Mesenchymal stem cell (in vitro differentiated cells and primary cell): Measurements from ENCODE around the gene LYZL4.

Experiments
- DNase-seq: peaks from one replicate; pipeline ENCODE4 v3.0.0-alpha.2; 2013
- H2AFZ ChIP-seq: one replicate; pipeline ENCODE4 v1.6.1; 2013; ENCODE audit warnings: low read depth, mild to moderate bottlenecking, control low read depth, inconsistent platforms, low read length, moderate library complexity
- H2AK5ac ChIP-seq: 2 replicates; pipeline ENCODE4 v1.6.1; 2013; ENCODE audit warnings: low read length, moderate library complexity, mild to moderate bottlenecking, inconsistent platforms; ENCODE audit not compliant: severe bottlenecking
- H2BK120ac ChIP-seq: one replicate; pipeline ENCODE4 v1.6.1; 2013; ENCODE audit warnings: low read depth, mild to moderate bottlenecking, inconsistent platforms, low read length, moderate library complexity
- H2BK12ac ChIP-seq, 2 experiments: one replicate each; pipeline ENCODE4 v1.6.1; 2013; ENCODE audit warnings: inconsistent platforms in 2 of 2, low read length in 2 of 2, mild to moderate bottlenecking in 2 of 2, moderate library complexity in 2 of 2, control low read depth in 1 of 2
- H2BK15ac ChIP-seq: one replicate; pipeline ENCODE4 v1.6.1; 2013; ENCODE audit warnings: mild to moderate bottlenecking, low read depth, inconsistent platforms; ENCODE audit not compliant: poor library complexity, severe bottlenecking
- H2BK5ac ChIP-seq: 2 replicates; pipeline ENCODE4 v1.6.1; 2013; ENCODE audit warnings: low read depth, mild to moderate bottlenecking, low read length, control low read depth, inconsistent platforms; ENCODE audit not compliant: poor library complexity, severe bottlenecking
- H3K14ac ChIP-seq, 2 experiments: one replicate each; pipeline ENCODE4 v1.6.1; 2013; ENCODE audit warnings: inconsistent platforms in 2 of 2, low read length in 2 of 2, control low read depth in 1 of 2, mild to moderate bottlenecking in 1 of 2, moderate library complexity in 1 of 2
- H3K18ac ChIP-seq, 2 experiments: one replicate each; pipeline ENCODE4 v1.6.1; 2013; ENCODE audit warnings: inconsistent platforms in 2 of 2, low read length in 2 of 2, control low read depth in 1 of 2, low read depth in 1 of 2, mild to moderate bottlenecking in 1 of 2
- H3K23ac ChIP-seq, 2 experiments: one replicate each; pipeline ENCODE4 v1.6.1; 2013; ENCODE audit warnings: inconsistent platforms in 2 of 2, low read length in 2 of 2, mild to moderate bottlenecking in 2 of 2, moderate library complexity in 2 of 2, control low read depth in 1 of 2
- H3K27ac ChIP-seq: 2 replicates; pipeline ENCODE4 v1.5.1; 2013; ENCODE audit warnings: mild to moderate bottlenecking, moderate library complexity, low read length, control low read depth, inconsistent platforms; ENCODE audit not compliant: poor library complexity, severe bottlenecking
- H3K27me3 ChIP-seq, 2 experiments: 2 replicates each; pipeline versions ENCODE4 v1.6.1 to v1.7.0; 2013; ENCODE audit warnings: low read length in 2 of 2, mild to moderate bottlenecking in 2 of 2, moderate library complexity in 2 of 2, control low read depth in 1 of 2, inconsistent platforms in 1 of 2; ENCODE audit not compliant: control insufficient read depth in 1 of 2, insufficient read depth in 1 of 2
- H3K36me3 ChIP-seq, 2 experiments: 2 replicates each; pipeline versions ENCODE4 v1.6.1 to v1.7.0; 2013; ENCODE audit warnings: low read length in 2 of 2, control low read depth in 1 of 2, inconsistent platforms in 1 of 2, low read depth in 1 of 2, mild to moderate bottlenecking in 1 of 2; ENCODE audit not compliant: insufficient read depth in 2 of 2, control insufficient read depth in 1 of 2
- H3K4ac ChIP-seq, 2 experiments: one replicate each; pipeline ENCODE4 v1.6.1; 2013; ENCODE audit warnings: inconsistent platforms in 2 of 2, low read length in 2 of 2, mild to moderate bottlenecking in 2 of 2, moderate library complexity in 2 of 2, control low read depth in 1 of 2, low read depth in 1 of 2
- H3K4me1 ChIP-seq: 2 replicates; pipeline ENCODE4 v1.6.1; 2013; ENCODE audit warnings: low read depth, low read length, control low read depth; ENCODE audit not compliant: control insufficient read depth, insufficient read depth
- H3K4me2 ChIP-seq: 2 replicates; pipeline ENCODE4 v1.6.1; 2013; ENCODE audit warnings: low read length, mild to moderate bottlenecking, inconsistent platforms; ENCODE audit not compliant: poor library complexity, severe bottlenecking
- H3K4me3 ChIP-seq, 2 experiments: 2 replicates each; pipeline versions ENCODE4 v1.5.1 to v1.7.0; 2013; ENCODE audit warnings: low read length in 2 of 2, mild to moderate bottlenecking in 2 of 2, control low read depth in 1 of 2, low read depth in 1 of 2; ENCODE audit not compliant: insufficient read depth in 1 of 2
- H3K79me1 ChIP-seq: replicated peaks from 2 replicates; pipeline ENCODE4 v1.6.1; 2013; ENCODE audit warnings: mild to moderate bottlenecking, control low read depth, low read length, inconsistent platforms; ENCODE audit not compliant: poor library complexity, severe bottlenecking
- H3K9ac ChIP-seq: 2 replicates; pipeline ENCODE4 v1.7.0; 2013; ENCODE audit warnings: mild to moderate bottlenecking, low read length, moderate library complexity
- H3K9me3 ChIP-seq: 2 replicates; pipeline ENCODE4 v1.7.0; 2013; ENCODE audit warnings: mild to moderate bottlenecking, low read length; ENCODE audit not compliant: control insufficient read depth
- H4K8ac ChIP-seq: one replicate; pipeline ENCODE4 v1.6.1; 2013; ENCODE audit warnings: inconsistent platforms, mild to moderate bottlenecking, low read length, moderate library complexity
- H4K91ac ChIP-seq: one replicate; pipeline ENCODE4 v1.6.1; 2013; ENCODE audit warnings: mild to moderate bottlenecking, low read length, inconsistent platforms
- WGBS: methylation state at CpG from one replicate; pipeline ENCODE4 v1.1.7; 2013; ENCODE audit warnings: mixed read lengths; 5-methylcytosine and 5-hydroxymethylcytosine counted together

LYZL4 gene

GRCh38 chr3:42412526-42413155, 2.2 kb upstream of the LYZL4 start:
- H3K79me1 ChIP-seq: no peaks in the 10 kb centered on the region
- H3K14ac ChIP-seq: no peak overlapping the region
- H3K36me3 ChIP-seq: no peaks in the 10 kb centered on the region
- H4K8ac ChIP-seq: no peak overlapping the region
- H2AFZ ChIP-seq: no peak overlapping the region
- no peak overlapping the region for H3K23ac ChIP-seq
- H3K18ac ChIP-seq: no peak overlapping the region
- no peaks in the 10 kb centered on the region for H3K4me1 ChIP-seq
- H2AK5ac ChIP-seq: no peak overlapping the region
- no peak overlapping the region for H2BK5ac ChIP-seq
- H3K4ac ChIP-seq: no peak overlapping the region
- no peak overlapping the region for H3K27ac ChIP-seq
- no peak overlapping the region for H3K4me3 ChIP-seq
- H3K27me3 ChIP-seq: peaks cover 16 to 59% of the 10 kb centered on the region in 2 experiments
- no peak overlapping the region for H2BK15ac ChIP-seq
- 88% methylated on average over 5 of the region's 6 CpGs for WGBS
- no peak overlapping the region for H2BK120ac ChIP-seq
- H3K4me2 ChIP-seq: no peak overlapping the region
- H3K9me3 ChIP-seq: no peaks in the 10 kb centered on the region
- H2BK12ac ChIP-seq: no peak overlapping the region
- H4K91ac ChIP-seq: no peak overlapping the region
- DNase-seq: no peak
- H3K9ac ChIP-seq: no peak overlapping the region

- Histone ChIP-seq H3K79me1 (no peaks in the 10 kb centered on the region), H3K9ac (no peak overlapping the region), H3K4me3 (no peak overlapping the region), H3K23ac (no peak overlapping the region), H3K36me3 (no peaks in the 10 kb centered on the region), H2AFZ (no peak overlapping the region), H3K4me1 (no peaks in the 10 kb centered on the region), H3K18ac (no peak overlapping the region), H4K8ac (no peak overlapping the region), H2BK12ac (no peak overlapping the region), H2AK5ac (no peak overlapping the region), H3K4me2 (no peak overlapping the region), H3K27me3 (peaks cover 16 to 48% of the 10 kb centered on the region in 2 experiments), H2BK15ac (no peak overlapping the region), H3K4ac (no peak overlapping the region), H2BK5ac (no peak overlapping the region), H2BK120ac (no peak overlapping the region), H3K9me3 (no peaks in the 10 kb centered on the region), H4K91ac (no peak overlapping the region), H3K27ac (no peak overlapping the region), H3K14ac (no peak overlapping the region)
- 78% methylated on average over 1 of the region's 1 CpG for WGBS
- no peak for DNase-seq
These were observed 1.0 kb upstream of the LYZL4 start for GRCh38 chr3:42411429-42411828.

- H3K4me1 ChIP-seq: no peaks in the 10 kb centered on the region
- H4K8ac ChIP-seq: no peak overlapping the region
- no peak overlapping the region for H2BK15ac ChIP-seq
- no peak overlapping the region for H3K9ac ChIP-seq
- H3K18ac ChIP-seq: no peak overlapping the region
- H3K79me1 ChIP-seq: no peaks in the 10 kb centered on the region
- H2AK5ac ChIP-seq: no peak overlapping the region
- no peak overlapping the region for H3K23ac ChIP-seq
- no peak for DNase-seq
- no peak overlapping the region for H2BK120ac ChIP-seq
- no peak overlapping the region for H3K4me3 ChIP-seq
- H3K36me3 ChIP-seq: no peaks in the 10 kb centered on the region
- H2BK12ac ChIP-seq: no peak overlapping the region
- H4K91ac ChIP-seq: no peak overlapping the region
- H3K14ac ChIP-seq: no peak overlapping the region
- H3K9me3 ChIP-seq: no peaks in the 10 kb centered on the region
- H3K4ac ChIP-seq: no peak overlapping the region
- no peak overlapping the region for H2BK5ac ChIP-seq
- H3K27ac ChIP-seq: no peak overlapping the region
- H3K27me3 ChIP-seq: peaks cover 16 to 21% of the 10 kb centered on the region in 2 experiments
- no peak overlapping the region for H2AFZ ChIP-seq
- 66% methylated on average over 2 of the region's 2 CpGs for WGBS
- no peak overlapping the region for H3K4me2 ChIP-seq
These were observed 2.3 kb downstream of the LYZL4 start for GRCh38 chr3:42408156-42408555.

- 78% methylated on average over 14 of the region's 14 CpGs for WGBS
- no peak overlapping the region for H4K8ac ChIP-seq
- H2BK5ac ChIP-seq: no peak overlapping the region
These were observed 3.5 kb downstream of the LYZL4 start for GRCh38 chr3:42406727-42407450.

More at GRCh38 chr3:42406727-42407450, 3.5 kb downstream of the LYZL4 start:
- no peak overlapping the region for H2AFZ ChIP-seq
- no peak overlapping the region for H2BK12ac ChIP-seq
- H3K4ac ChIP-seq: no peak overlapping the region
- peaks cover 10 to 15% of the 10 kb centered on the region in 2 experiments for H3K27me3 ChIP-seq
- H2BK120ac ChIP-seq: no peak overlapping the region
- H4K91ac ChIP-seq: no peak overlapping the region
- H3K4me3 ChIP-seq: no peak overlapping the region
- H3K4me2 ChIP-seq: no peak overlapping the region
- H3K79me1 ChIP-seq: no peaks in the 10 kb centered on the region
- no peak overlapping the region for H3K18ac ChIP-seq
- H3K9ac ChIP-seq: no peak overlapping the region
- no peaks in the 10 kb centered on the region for H3K9me3 ChIP-seq
- DNase-seq: no peak
- H3K23ac ChIP-seq: no peak overlapping the region
- no peak overlapping the region for H2BK15ac ChIP-seq
- no peaks in the 10 kb centered on the region for H3K36me3 ChIP-seq
- no peak overlapping the region for H3K27ac ChIP-seq
- no peaks in the 10 kb centered on the region for H3K4me1 ChIP-seq
- no peak overlapping the region for H2AK5ac ChIP-seq
- no peak overlapping the region for H3K14ac ChIP-seq
